SK-N-MC (cell line): Measurements from ENCODE around the gene PDIA6.
A peak's percentile ranks its signal among the peaks of the same experiment; 100 is the strongest.

Experiments
- DNase-seq: peaks from one replicate; pipeline ENCODE4 v3.0.0-alpha.2; 2011; ENCODE audit warnings: low read depth, low spot score
- H3K27ac ChIP-seq: fragments of 200-600 bp; sonication (generic); 2 replicates; pipeline ENCODE4 v1.5.1; 2016; ENCODE audit warnings: mixed run types
- H3K36me3 ChIP-seq: fragments of 200-600 bp; sonication (generic); 2 replicates; pipeline ENCODE4 v1.6.1; 2017; ENCODE audit warnings: antibody characterized with exemption, low read length, mixed read lengths; ENCODE audit not compliant: insufficient read depth
- H3K4me3 ChIP-seq: fragments of 200-600 bp; sonication (generic); 2 replicates; pipeline ENCODE4 v1.5.1; 2016
- H3K9ac ChIP-seq: fragments of 200-600 bp; sonication (generic); 2 replicates; pipeline ENCODE4 v1.8.0; 2017; ENCODE audit warnings: mixed run types, mixed read lengths; ENCODE audit not compliant: insufficient read length
- H3K9me3 ChIP-seq: fragments of 200-600 bp; sonication (generic); 2 replicates; pipeline ENCODE4 v1.6.1; 2017; ENCODE audit warnings: low read depth, mild to moderate bottlenecking, antibody characterized with exemption, low read length, moderate library complexity, mixed read lengths
- EZH2 ChIP-seq: fragments of 200-600 bp; sonication (generic); IDR thresholded peaks from one replicate; pipeline ENCODE4 v1.6.1; 2017; ENCODE audit warnings: antibody characterized with exemption
- FOXP2 ChIP-seq: optimal IDR thresholded peaks from 2 replicates; pipeline ENCODE3; 2011; ENCODE audit warnings: mild to moderate bottlenecking, moderate library complexity; ENCODE audit not compliant: insufficient read depth; ENCODE audit errors: extremely low read length, control extremely low read depth
- POLR2AphosphoS5 ChIP-seq: IDR thresholded peaks from 2 replicates; pipeline ENCODE4 v1.6.1; 2012; ENCODE audit warnings: mild to moderate bottlenecking, low read depth, low read length, borderline replicate concordance

The PDIA6 gene

DNA sequence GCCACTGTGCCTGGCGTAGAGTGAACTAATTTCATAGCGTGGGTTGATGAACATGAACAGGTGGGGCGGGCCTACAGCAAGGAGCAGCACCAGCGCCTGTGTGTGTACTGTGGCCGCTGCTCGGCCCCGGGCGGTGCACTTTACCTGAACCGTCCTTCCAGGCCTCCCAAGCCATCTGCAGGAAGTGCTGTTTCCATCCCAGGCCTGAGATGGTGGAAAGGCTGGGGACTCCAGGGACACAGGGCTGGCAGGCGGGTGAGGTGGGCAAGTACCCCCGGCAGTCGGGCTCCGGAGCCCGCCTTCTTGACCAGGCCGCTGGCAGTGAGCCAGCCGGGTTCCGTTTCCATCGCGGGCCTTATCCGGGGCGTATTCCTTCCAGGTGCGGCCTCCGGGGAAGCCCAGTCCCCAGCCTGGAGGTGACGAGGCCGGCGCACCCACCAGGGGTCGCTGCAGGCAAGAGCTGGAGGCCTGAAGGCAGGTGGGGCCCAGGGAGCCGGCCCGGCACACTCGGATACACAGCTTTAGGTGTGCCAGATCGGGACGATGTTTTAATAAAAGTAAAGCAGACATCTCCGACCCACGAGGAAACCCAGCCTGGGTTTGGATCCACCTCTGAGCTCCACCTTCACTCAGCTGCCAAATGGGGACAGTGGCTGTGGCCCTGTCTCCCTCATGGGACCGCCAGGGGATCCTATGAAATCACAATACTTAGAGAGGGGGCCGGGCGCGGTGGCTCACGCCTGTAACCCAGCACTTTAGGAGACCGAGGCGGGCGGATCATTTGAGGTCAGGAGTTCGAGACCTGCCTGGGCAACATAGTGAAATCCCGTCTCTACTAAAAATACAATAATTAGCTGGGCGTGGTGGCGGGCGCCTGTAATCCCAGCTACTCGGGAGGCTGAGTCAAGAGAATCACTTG, 22.7 kb upstream of the PDIA6 start:
- H3K9me3 ChIP-seq, result no peaks in the 10 kb centered on the region
- no peak for DNase-seq
- H3K36me3 ChIP-seq, result no peaks in the 10 kb centered on the region
- H3K4me3 ChIP-seq, result peak overlapping the region; percentile 21; the same call in 1 of the 2 replicates
- H3K9ac ChIP-seq, result no peak overlapping the region
- H3K27ac ChIP-seq, result peak overlapping the region; percentile 79
- TF ChIP-seq POLR2AphosphoS5, result no peak
- TF ChIP-seq EZH2, result no peak
- no peak for TF ChIP-seq FOXP2

- H3K4me3 ChIP-seq, result peak overlapping the region; percentile 23
- H3K36me3 ChIP-seq, result no peaks in the 10 kb centered on the region
- H3K9ac ChIP-seq, result peak overlapping the region; percentile 59
- no peak for TF ChIP-seq EZH2
- no peak for TF ChIP-seq POLR2AphosphoS5
- H3K9me3 ChIP-seq, result no peaks in the 10 kb centered on the region
- peak overlapping the region; percentile 89 for H3K27ac ChIP-seq
- no peak for DNase-seq
These were observed 21.6 kb upstream of the PDIA6 start for GRCh38 chr2:10834068-10834655.

GRCh38 chr2:10833021-10833420, 20.4 kb upstream of the PDIA6 start:
- H3K9ac ChIP-seq, result peak overlapping the region; percentile 20
- H3K9me3 ChIP-seq, result no peaks in the 10 kb centered on the region
- DNase-seq, result no peak
- TF ChIP-seq FOXP2, result no peak
- TF ChIP-seq EZH2, result no peak
- TF ChIP-seq POLR2AphosphoS5, result no peak
- peak overlapping the region; percentile 89 for H3K27ac ChIP-seq
- H3K36me3 ChIP-seq, result no peaks in the 10 kb centered on the region
- no peak overlapping the region for H3K4me3 ChIP-seq

- no peak for TF ChIP-seq EZH2
- no peak for TF ChIP-seq FOXP2
- no peak for TF ChIP-seq POLR2AphosphoS5
- Histone ChIP-seq H3K9me3 (no peaks in the 10 kb centered on the region), H3K27ac (no peak overlapping the region), H3K36me3 (no peaks in the 10 kb centered on the region), H3K9ac (no peak overlapping the region), H3K4me3 (peak overlapping the region; percentile 36; the same call in 1 of the 2 replicates)
- no peak for DNase-seq
These were observed 19.8 kb upstream of the PDIA6 start for GRCh38 chr2:10832203-10832936.

GRCh38 chr2:10831400-10831985, 18.9 kb upstream of the PDIA6 start:
- Histone ChIP-seq H3K4me3 (no peak overlapping the region), H3K36me3 (no peaks in the 10 kb centered on the region), H3K27ac (no peak overlapping the region), H3K9me3 (no peaks in the 10 kb centered on the region), H3K9ac (no peak overlapping the region)
- DNase-seq, result no peak
- TF ChIP-seq POLR2AphosphoS5 (no peak), FOXP2 (no peak), EZH2 (no peak)

- no peak for TF ChIP-seq EZH2
- TF ChIP-seq POLR2AphosphoS5, result no peak
- TF ChIP-seq FOXP2, result no peak
- no peak for DNase-seq
- Histone ChIP-seq H3K27ac (no peak overlapping the region), H3K36me3 (no peaks in the 10 kb centered on the region), H3K9ac (no peak overlapping the region), H3K4me3 (no peak overlapping the region), H3K9me3 (no peaks in the 10 kb centered on the region)
These were observed 18.2 kb upstream of the PDIA6 start for GRCh38 chr2:10830641-10831399.

DNA sequence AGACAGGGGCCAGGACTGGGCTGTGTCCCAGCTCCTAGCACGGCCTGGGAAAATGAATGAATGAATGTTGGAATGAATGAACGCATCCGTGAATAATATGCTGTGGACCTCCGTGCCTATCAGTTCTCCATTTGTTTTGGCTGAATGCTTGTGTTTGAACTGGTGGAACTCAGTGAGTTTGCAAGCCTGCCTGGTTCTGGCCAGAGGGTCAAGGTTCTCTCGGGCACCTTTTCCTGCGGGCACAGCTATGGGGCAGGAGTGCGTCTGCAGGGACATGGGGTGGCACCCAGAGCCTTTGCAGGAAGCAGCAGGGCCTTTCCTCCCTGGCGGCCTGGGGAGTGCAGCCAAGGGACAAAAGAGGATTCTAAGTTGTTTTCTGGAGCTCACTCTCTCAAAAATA, 17.6 kb upstream of the PDIA6 start:
- Histone ChIP-seq H3K27ac (no peak overlapping the region), H3K36me3 (no peaks in the 10 kb centered on the region), H3K9me3 (no peaks in the 10 kb centered on the region), H3K4me3 (no peak overlapping the region), H3K9ac (no peak overlapping the region)
- TF ChIP-seq FOXP2 (no peak), POLR2AphosphoS5 (no peak), EZH2 (no peak)
- no peak for DNase-seq

DNA sequence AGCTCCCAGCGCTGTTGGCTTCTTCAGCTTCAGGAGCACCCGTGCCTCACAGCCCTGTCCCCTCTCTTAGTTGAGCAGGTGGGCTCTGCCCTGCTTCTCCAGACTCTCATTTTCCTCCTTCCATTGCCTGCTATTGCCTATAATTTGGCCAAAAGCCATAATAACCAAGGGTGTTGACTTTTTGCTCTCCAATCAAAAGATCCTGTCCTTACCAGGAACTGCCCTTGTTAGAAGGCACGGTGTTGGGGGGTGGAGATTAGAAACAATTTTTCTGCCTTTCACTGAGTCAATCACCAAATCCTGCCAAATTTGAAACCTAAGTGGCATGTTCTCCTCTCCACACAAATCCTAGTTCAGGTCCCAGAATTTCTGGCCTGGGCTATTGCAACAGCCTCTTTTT, 16.7 kb upstream of the PDIA6 start:
- no peak for DNase-seq
- Histone ChIP-seq H3K4me3 (no peak overlapping the region), H3K9me3 (no peaks in the 10 kb centered on the region), H3K9ac (no peak overlapping the region), H3K27ac (0 out of 2 replicates have a peak overlapping the region, but pooled peaks have one; percentile 6), H3K36me3 (no peaks in the 10 kb centered on the region)
- TF ChIP-seq FOXP2 (no peak), EZH2 (no peak), POLR2AphosphoS5 (no peak)
